Transverse colon (tissue), 4 donors: Measurements from ENCODE around the gene FAM228B.

Experiments
- POLR2AphosphoS5 ChIP-seq, 3 donors: sonication (generic); formaldehyde crosslinking; IDR thresholded peaks; one replicate each; pipeline ENCODE4 v1.6.1; 2016; ENCODE audit warnings: antibody characterized with exemption in 3 of 3
- TF ChIP-seq, protein P1 (sequence below), 5 experiments: fragments of 200-600 bp in 3 of 5; fragments of 450-650 bp in 2 of 5; sonication (generic) in 3 of 5; IDR thresholded peaks; 1 replicate in 2 of 5; 2 replicates in 3 of 5; pipeline ENCODE4 v1.5.1; 2016 to 2017; ENCODE audit warnings: antibody characterized with exemption in 5 of 5, inconsistent platforms in 3 of 5, mild to moderate bottlenecking in 2 of 5, moderate library complexity in 1 of 5

- TF ChIP-seq, protein P1, sequence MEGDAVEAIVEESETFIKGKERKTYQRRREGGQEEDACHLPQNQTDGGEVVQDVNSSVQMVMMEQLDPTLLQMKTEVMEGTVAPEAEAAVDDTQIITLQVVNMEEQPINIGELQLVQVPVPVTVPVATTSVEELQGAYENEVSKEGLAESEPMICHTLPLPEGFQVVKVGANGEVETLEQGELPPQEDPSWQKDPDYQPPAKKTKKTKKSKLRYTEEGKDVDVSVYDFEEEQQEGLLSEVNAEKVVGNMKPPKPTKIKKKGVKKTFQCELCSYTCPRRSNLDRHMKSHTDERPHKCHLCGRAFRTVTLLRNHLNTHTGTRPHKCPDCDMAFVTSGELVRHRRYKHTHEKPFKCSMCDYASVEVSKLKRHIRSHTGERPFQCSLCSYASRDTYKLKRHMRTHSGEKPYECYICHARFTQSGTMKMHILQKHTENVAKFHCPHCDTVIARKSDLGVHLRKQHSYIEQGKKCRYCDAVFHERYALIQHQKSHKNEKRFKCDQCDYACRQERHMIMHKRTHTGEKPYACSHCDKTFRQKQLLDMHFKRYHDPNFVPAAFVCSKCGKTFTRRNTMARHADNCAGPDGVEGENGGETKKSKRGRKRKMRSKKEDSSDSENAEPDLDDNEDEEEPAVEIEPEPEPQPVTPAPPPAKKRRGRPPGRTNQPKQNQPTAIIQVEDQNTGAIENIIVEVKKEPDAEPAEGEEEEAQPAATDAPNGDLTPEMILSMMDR (IDR thresholded peaks at IDR 0.05) = no peak
- no peak for TF ChIP-seq POLR2AphosphoS5 (IDR thresholded peaks at IDR 0.05)
Measured at GRCh38 chr2:24080701-24081100, 42.6 kb upstream of the FAM228B start.
